Heart left ventricle (tissue), 16 donors: ENCODE measurements around the gene ASPG. TPM values are rescaled to one million over a fixed set of nuclear protein-coding genes. Genes with fewer than 3 reads are reported as not detected.

Source experiments
- ATAC-seq, 4 donors: fragments of 200-7000 bp; cut with Tn5 transposase; one replicate each; pipeline ENCODE4 v1.9.1; 2020 to 2022; ENCODE audit warnings: moderate library complexity in 4 of 4, mild to moderate bottlenecking in 3 of 4, moderate number of reproducible peaks in 1 of 4
- DNase-seq, 5 donors: peaks; one replicate each; pipeline ENCODE4 v3.0.0-alpha.2; 2020
- H3K27ac ChIP-seq, 12 donors: fragments of 200-600 bp; sonication (generic) in 4 of 12; one replicate each; pipeline versions ENCODE4 v1.5.0 to v1.8.0; 2016 to 2022; ENCODE audit warnings: mild to moderate bottlenecking in 2 of 12
- H3K27me3 ChIP-seq, 9 donors: fragments of 200-600 bp; sonication (generic) in 2 of 9; one replicate each; pipeline versions ENCODE4 v1.5.1 to v1.8.0; 2016 to 2022; ENCODE audit warnings: mild to moderate bottlenecking in 3 of 9
- H3K36me3 ChIP-seq, 9 donors: fragments of 200-600 bp; sonication (generic) in 2 of 9; one replicate each; pipeline versions ENCODE4 v1.5.0 to v1.8.0; 2018 to 2022; ENCODE audit warnings: mild to moderate bottlenecking in 2 of 9
- H3K4me1 ChIP-seq, 12 donors: fragments of 200-600 bp; sonication (generic) in 4 of 12; one replicate each; pipeline versions ENCODE4 v1.5.0 to v1.8.0; 2016 to 2022; ENCODE audit warnings: mild to moderate bottlenecking in 3 of 12
- H3K4me3 ChIP-seq, 12 donors: fragments of 200-600 bp; sonication (generic) in 4 of 12; one replicate each; pipeline versions ENCODE4 v1.5.0 to v1.8.0; 2017 to 2022; ENCODE audit warnings: mild to moderate bottlenecking in 9 of 12, moderate library complexity in 4 of 12
- H3K9me3 ChIP-seq, 12 donors: fragments of 200-600 bp; sonication (generic) in 4 of 12; one replicate each; pipeline versions ENCODE4 v1.5.0 to v1.8.0; 2016 to 2022; ENCODE audit warnings: mild to moderate bottlenecking in 1 of 12
- POLR2A ChIP-seq, 2 donors: fragments of 450-650 bp; IDR thresholded peaks; one replicate each; pipeline ENCODE4 v1.6.1; 2017; ENCODE audit warnings: antibody characterized with exemption in 2 of 2, mild to moderate bottlenecking in 2 of 2, moderate library complexity in 2 of 2
- WGBS, 4 donors: extraction: QIAGEN DNeasy Blood & Tissue Kit in 2 of 4; methylation state at CpG; one replicate each; pipeline versions ENCODE4 v1.1.5 to v1.1.7; 2013 to 2018; 5-methylcytosine and 5-hydroxymethylcytosine counted together
- intact Hi-C, 10 donors: fragments of 100-400 bp; cut with DNase I; formaldehyde crosslinking; loops; one replicate each; pipeline versions ENCODE4 v1.11.1 to v1.14.2; 2022
- polyA plus RNA-seq, 2 donors: library from polyadenylated mRNA; stranded (reverse); fragments of 200-250 nt; gene quantifications; one replicate each; pipeline ENCODE4 v1.2.3, GENCODE V29; 2013
- total RNA-seq, 9 donors: library from RNA; depleted of rRNA in 2 of 9; stranded (reverse); fragments of >200 nt in 2 of 9; fragmentation: NEBNext Ultra II Directional in 3 of 9; extraction: Animal tissue kit (Norgen Biotek cat#: 25700) in 3 of 9; gene quantifications; one replicate each; pipeline versions ENCODE4 v1.1.0 to v1.2.4, GENCODE V29; 2016 to 2023
- TF ChIP-seq, protein P1 (sequence below), 12 donors: fragments of 200-600 bp; sonication (generic) in 4 of 12; IDR thresholded peaks; one replicate each; pipeline versions ENCODE4 v1.5.0 to v1.8.0; 2018 to 2022; ENCODE audit warnings: antibody characterized with exemption in 12 of 12, mild to moderate bottlenecking in 5 of 12
- donor health status: ischemic (EF 13 %, LVEDD 7.1; RV severe dilation, severe dysfunction).
- donor health status: healthy with polysubstance abuse.
- donor health status: DM: no; HTN: yes; CAD: no.
- donor health status: DM: no; HTN: no; CAD: no.
- donor health status: ischemic (EF 25% LVEDD 6.9; RV normal size, moderate dysfunction).
- donor health status: ischemic (EF 25% LVEDD 5.7; RV mildly dilated, moderate dysfunction).
- donor health status: healthy.
- donor health status: DM: yes; HTN: yes; CAD: no.
- donor health status: ischemic (EF 35%, LVEDD 5.7; RV mildly dilated, moderate dysfunction).
- donor health status: nonischemic (EF 11% LVEDD 7.7; RV severe dilation, severe dysfunction).
- donor health status: DM: yes; HTN: yes; CAD: no.
- donor health status: PGD.
- donor health status: ischemic (EF 29% LVEDD 5.4; RV normal size, mild dysfunction).
- donor health status: nonischemic (EF 23%, LVEDD 6.1; RV moderate dilation, normal function).

ASPG gene
- total and polyA plus RNA-seq, 11 donors, result 3.2 to 54.6 (median 16.3) TPM

DNA sequence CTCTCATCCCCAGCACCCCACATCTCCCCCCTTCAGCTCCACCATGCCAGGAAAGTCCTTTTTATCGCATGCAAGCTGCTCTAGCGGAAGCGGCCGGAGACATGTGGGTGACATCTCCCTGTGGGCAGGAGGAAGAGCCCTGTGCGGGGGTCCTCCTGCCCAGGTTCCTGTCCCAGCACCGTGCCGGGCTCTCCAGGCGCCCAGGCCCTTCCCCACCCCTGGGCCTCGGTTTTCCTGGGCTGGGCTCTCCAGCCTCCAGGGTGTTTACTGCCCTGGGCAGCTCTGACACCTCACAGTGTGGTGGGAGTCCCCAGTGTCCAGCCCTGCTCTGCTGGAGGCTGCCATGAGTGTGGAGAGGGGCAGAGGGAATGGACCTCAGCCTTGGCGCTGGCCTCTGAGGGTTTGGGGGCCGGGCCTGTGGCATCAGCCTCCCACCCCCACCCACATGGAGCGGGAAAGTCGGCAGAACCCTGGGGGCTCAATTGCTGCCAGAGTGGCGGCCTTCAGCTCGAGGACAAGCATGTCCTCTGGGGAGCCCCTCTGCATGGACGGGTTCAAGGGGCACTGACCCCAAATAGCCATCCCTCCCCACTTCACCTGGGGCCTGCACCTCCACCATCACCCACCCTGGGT, 16.9 kb downstream of the ASPG start:
- no peak overlapping the region for H3K4me3 ChIP-seq
- intact Hi-C loops, result no loop called here
- H3K27ac ChIP-seq, result no peak overlapping the region
- no peaks in the 10 kb centered on the region for H3K9me3 ChIP-seq
- no peaks in the 10 kb centered on the region for H3K4me1 ChIP-seq
- no peaks in the 10 kb centered on the region for H3K36me3 ChIP-seq
- TF ChIP-seq POLR2A (IDR thresholded peaks at IDR 0.05), result no peak
- TF ChIP-seq, protein P1, sequence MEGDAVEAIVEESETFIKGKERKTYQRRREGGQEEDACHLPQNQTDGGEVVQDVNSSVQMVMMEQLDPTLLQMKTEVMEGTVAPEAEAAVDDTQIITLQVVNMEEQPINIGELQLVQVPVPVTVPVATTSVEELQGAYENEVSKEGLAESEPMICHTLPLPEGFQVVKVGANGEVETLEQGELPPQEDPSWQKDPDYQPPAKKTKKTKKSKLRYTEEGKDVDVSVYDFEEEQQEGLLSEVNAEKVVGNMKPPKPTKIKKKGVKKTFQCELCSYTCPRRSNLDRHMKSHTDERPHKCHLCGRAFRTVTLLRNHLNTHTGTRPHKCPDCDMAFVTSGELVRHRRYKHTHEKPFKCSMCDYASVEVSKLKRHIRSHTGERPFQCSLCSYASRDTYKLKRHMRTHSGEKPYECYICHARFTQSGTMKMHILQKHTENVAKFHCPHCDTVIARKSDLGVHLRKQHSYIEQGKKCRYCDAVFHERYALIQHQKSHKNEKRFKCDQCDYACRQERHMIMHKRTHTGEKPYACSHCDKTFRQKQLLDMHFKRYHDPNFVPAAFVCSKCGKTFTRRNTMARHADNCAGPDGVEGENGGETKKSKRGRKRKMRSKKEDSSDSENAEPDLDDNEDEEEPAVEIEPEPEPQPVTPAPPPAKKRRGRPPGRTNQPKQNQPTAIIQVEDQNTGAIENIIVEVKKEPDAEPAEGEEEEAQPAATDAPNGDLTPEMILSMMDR (IDR thresholded peaks at IDR 0.05), result no peak
- DNase-seq (peak in 3 of 5 donors; percentile 7 to 63 (median 15)), ATAC-seq (no peak)
- 71 to 86% (median 82%) methylated on average over 6 to 16 of the region's 16 CpGs for WGBS, 4 donors
- peaks cover 0 to 13% (median 0%) of the 10 kb centered on the region in 9 donors for H3K27me3 ChIP-seq

DNA sequence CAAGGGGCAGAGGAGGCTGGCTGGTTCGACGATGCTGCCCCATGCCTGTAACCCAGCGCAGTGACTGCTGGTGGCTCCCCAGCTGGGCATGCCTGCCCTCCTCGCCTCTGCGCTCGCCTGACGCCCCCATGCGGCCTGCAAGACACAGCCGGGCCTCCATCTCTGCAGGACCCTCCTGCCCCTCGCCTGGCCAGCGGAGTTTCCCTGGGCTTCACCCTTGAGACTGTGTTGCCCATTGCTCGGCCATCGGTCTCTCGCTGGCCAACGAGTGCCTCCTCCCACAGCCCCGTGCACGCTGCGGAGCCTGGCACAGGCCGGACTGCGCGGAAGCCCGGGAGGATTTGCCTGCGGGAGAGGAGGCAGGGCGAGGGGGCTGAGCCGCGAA, 17.6 kb downstream of the ASPG start:
- intact Hi-C loops, result no loop called here
- TF ChIP-seq, protein P1 (IDR thresholded peaks at IDR 0.05), result no peak
- no peak for TF ChIP-seq POLR2A (IDR thresholded peaks at IDR 0.05)
- no peaks in the 10 kb centered on the region for H3K9me3 ChIP-seq
- ATAC-seq, result no peak
- no peaks in the 10 kb centered on the region for H3K4me1 ChIP-seq
- 83 to 89% (median 85%) methylated on average over 22 to 26 of the region's 26 CpGs for WGBS, 4 donors
- H3K27me3 ChIP-seq, result peaks cover 0 to 13% (median 0%) of the 10 kb centered on the region in 9 donors
- no peaks in the 10 kb centered on the region for H3K36me3 ChIP-seq
- H3K4me3 ChIP-seq, result no peak overlapping the region
- peak in 1 of 5 donors; percentile 19 for DNase-seq
- no peak overlapping the region for H3K27ac ChIP-seq

DNA sequence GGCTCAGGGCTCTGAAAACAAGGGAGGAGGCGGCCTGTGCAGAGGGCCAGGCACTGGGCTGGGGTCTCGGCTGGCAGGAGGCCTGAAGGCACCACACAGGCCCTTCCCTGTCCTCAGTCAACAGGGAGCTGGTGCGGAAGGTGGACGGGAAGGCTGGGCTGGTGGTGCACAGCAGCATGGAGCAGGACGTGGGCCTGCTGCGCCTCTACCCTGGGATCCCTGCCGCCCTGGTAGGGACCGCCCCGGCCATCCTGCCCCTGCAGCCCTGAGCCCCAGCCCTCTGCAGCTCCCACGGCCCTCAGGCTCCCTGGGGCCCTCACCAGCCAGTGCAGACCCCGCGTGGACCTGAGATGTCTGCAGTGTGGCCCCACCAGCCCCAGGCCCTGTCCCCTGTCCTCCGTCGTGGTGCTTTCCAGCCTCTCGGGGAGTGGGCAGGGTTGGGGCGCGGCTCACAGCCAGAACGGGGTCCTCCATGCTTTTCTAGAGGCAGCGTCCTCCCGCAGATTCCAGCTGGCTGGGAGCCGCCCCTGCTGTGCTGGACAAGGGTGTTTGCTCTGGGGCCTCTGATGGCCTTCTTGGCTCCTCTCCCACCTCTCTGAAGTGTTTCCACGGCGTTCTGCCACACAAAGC, 18.1 kb downstream of the ASPG start:
- Histone ChIP-seq H3K27me3 (peaks cover 0 to 13% (median 0%) of the 10 kb centered on the region in 9 donors), H3K9me3 (no peaks in the 10 kb centered on the region), H3K36me3 (no peaks in the 10 kb centered on the region), H3K4me3 (no peak overlapping the region), H3K27ac (no peak overlapping the region), H3K4me1 (no peaks in the 10 kb centered on the region)
- intact Hi-C loops, result no loop called here
- DNase-seq (peak in 3 of 5 donors; percentile 20 to 59 (median 24)), ATAC-seq (peak in 2 of 4 donors; percentile 2 to 4)
- 57 to 68% (median 65%) methylated on average over 22 to 23 of the region's 23 CpGs for WGBS, 4 donors
- TF ChIP-seq, protein P1 (IDR thresholded peaks at IDR 0.05), result no peak

DNA sequence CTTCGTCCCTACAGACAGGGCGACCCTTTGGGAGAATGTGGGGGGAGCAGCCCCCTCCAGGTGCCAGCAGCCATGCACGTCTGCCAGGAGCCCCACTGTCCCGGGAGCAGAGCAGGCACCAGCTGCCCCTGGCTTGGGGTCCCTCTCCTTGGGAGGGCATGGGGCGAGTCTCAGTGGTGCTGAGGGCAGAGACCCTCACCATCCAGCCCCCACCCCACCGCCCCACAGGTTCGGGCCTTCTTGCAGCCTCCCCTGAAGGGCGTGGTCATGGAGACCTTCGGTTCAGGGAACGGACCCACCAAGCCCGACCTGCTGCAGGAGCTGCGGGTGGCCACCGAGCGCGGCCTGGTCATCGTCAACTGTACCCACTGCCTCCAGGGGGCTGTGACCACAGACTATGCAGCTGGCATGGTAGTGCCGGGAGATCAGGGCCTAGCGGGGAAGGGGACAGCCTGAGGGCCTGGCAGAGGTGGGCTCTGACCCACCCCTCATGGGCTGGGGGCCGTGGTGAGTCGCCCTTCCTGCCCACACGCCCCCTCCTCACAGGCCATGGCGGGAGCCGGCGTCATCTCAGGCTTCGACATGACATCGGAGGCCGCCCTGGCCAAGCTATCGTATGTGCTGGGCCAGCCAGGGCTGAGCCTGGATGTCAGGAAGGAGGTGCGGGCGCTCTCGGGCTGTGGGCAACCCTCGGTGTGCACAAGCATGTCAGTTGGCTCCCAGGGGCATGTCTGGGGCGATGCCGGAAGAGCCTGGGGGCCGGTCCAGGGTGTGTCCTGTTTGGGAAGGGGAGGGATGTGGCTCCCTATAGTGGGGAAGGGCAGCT, 18.8 kb downstream of the ASPG start:
- Histone ChIP-seq H3K36me3 (no peaks in the 10 kb centered on the region), H3K4me3 (no peak overlapping the region), H3K9me3 (no peaks in the 10 kb centered on the region), H3K27ac (no peak overlapping the region), H3K4me1 (no peaks in the 10 kb centered on the region), H3K27me3 (peaks cover 0 to 13% (median 0%) of the 10 kb centered on the region in 9 donors)
- DNase-seq (peak in 3 of 5 donors; percentile 22 to 49 (median 23)), ATAC-seq (no peak)
- no peak for TF ChIP-seq POLR2A (IDR thresholded peaks at IDR 0.05)
- TF ChIP-seq, protein P1 (IDR thresholded peaks at IDR 0.05), result no peak
- intact Hi-C loops, result no loop called here
- 53 to 74% (median 67%) methylated on average over 14 to 35 of the region's 35 CpGs for WGBS, 4 donors
